K562 (cell line): ENCODE measurements around the gene MAGIX. TPM values are rescaled to one million over a fixed set of nuclear protein-coding genes. Genes with fewer than 3 reads are reported as not detected.

ENCODE experiments used
- ESRRA ChIP-seq: fragments of 450-650 bp; IDR thresholded peaks from 2 replicates; pipeline ENCODE4 v1.6.1; 2014; ENCODE audit warnings: low read depth, mild to moderate bottlenecking, moderate library complexity, borderline replicate concordance
- FOXA3 ChIP-seq, 2 experiments: fragments of 450-650 bp in 1 of 2; sonication (generic) in 1 of 2; formaldehyde crosslinking; IDR thresholded peaks in 1 of 2; conservative IDR thresholded peaks in 1 of 2; 2 replicates each; pipeline versions ENCODE4 v1.4.0 to v1.8.0; 2020 to 2022; ENCODE audit warnings: mild to moderate bottlenecking in 2 of 2, missing genetic modification reagents in 1 of 2
- IRF2 ChIP-seq: sonication (generic); formaldehyde crosslinking; IDR thresholded peaks from 2 replicates; pipeline ENCODE4 v1.8.1; 2022; ENCODE audit warnings: mild to moderate bottlenecking, missing genetic modification reagents
- KAT2B ChIP-seq: IDR thresholded peaks from one replicate; pipeline ENCODE4 v1.6.1; 2012; ENCODE audit warnings: low read depth, mild to moderate bottlenecking, control low read depth, inconsistent platforms, low read length, moderate library complexity
- KDM2B ChIP-seq: fragments of 250-450 bp; sonication (Bioruptor Pico); IDR thresholded peaks from 2 replicates; pipeline ENCODE4 v1.8.0; 2021; ENCODE audit warnings: mild to moderate bottlenecking, moderate library complexity
- NFATC3 ChIP-seq: fragments of 450-650 bp; IDR thresholded peaks from 2 replicates; pipeline ENCODE4 v1.6.1; 2017; ENCODE audit warnings: mild to moderate bottlenecking
- NFRKB ChIP-seq: fragments of 450-650 bp; IDR thresholded peaks from 2 replicates; pipeline ENCODE4 v1.6.1; 2016; ENCODE audit warnings: low read depth
- NR2C1 ChIP-seq, 2 experiments: fragments of 450-650 bp; IDR thresholded peaks; 2 replicates each; pipeline ENCODE4 v1.6.1; 2017; ENCODE audit warnings: mild to moderate bottlenecking in 2 of 2, antibody characterized with exemption in 1 of 2, inconsistent platforms in 1 of 2, missing compliant biosample characterization in 1 of 2, missing genetic modification characterization in 1 of 2
- POLR2H ChIP-seq: IDR thresholded peaks from 2 replicates; pipeline ENCODE4 v1.6.1; 2016; ENCODE audit warnings: missing genetic modification characterization, low read depth, mild to moderate bottlenecking, control low read depth, missing compliant biosample characterization, moderate library complexity
- SAP30 ChIP-seq: fragments of 200-600 bp; sonication (generic); IDR thresholded peaks from 2 replicates; pipeline ENCODE4 v1.6.1; 2012; ENCODE audit warnings: borderline replicate concordance, low read depth, mild to moderate bottlenecking, moderate library complexity, low read length, control low read depth, inconsistent platforms; ENCODE audit not compliant: insufficient read depth, poor library complexity, severe bottlenecking
- SMARCB1 ChIP-seq: IDR thresholded peaks from 2 replicates; pipeline ENCODE4 v1.6.1; 2011; ENCODE audit warnings: improper control_type of control experiment, low read depth; ENCODE audit not compliant: insufficient read length
- TAF15 ChIP-seq: fragments of 200-400 bp; formaldehyde crosslinking; IDR thresholded peaks from 2 replicates; pipeline ENCODE4 v1.6.1; 2017; ENCODE audit warnings: mild to moderate bottlenecking, low read depth, low read length, moderate library complexity
- TCF7L2 ChIP-seq: fragments of 150-350 bp; IDR thresholded peaks from 2 replicates; pipeline ENCODE4 v1.6.1; 2016; ENCODE audit warnings: low read depth, mild to moderate bottlenecking, low read length, moderate library complexity
- ZNF778 ChIP-seq: fragments of 450-650 bp; formaldehyde crosslinking; IDR thresholded peaks from 2 replicates; pipeline ENCODE4 v1.4.0; 2020; ENCODE audit warnings: mild to moderate bottlenecking, moderate library complexity
- ZZZ3 ChIP-seq: fragments of 450-650 bp; IDR thresholded peaks from 2 replicates; pipeline ENCODE4 v1.6.1; 2016; ENCODE audit warnings: antibody characterized with exemption, mild to moderate bottlenecking, moderate library complexity
- polyA plus RNA-seq, 8 experiments: library from polyadenylated mRNA; depleted of rRNA in 4 of 8; stranded (reverse) in 5 of 8; unstranded in 3 of 8; fragments of >200 nt; fragmentation: Nextera tagmentation in 2 of 8; fragmentation: Illumina TruSeq in 1 of 8; extraction: Ambion mirVana in 2 of 8; extraction: Trizol in 1 of 8; gene quantifications; 2 replicates each; pipeline versions ENCODE4 v1.2.1 to v1.2.3, GENCODE V29; 2011 to 2014; ENCODE audit warnings: inconsistent platforms in 1 of 8, missing spikeins in 1 of 8
- total RNA-seq, 7 experiments: library from RNA; depleted of rRNA in 6 of 7; stranded (reverse); fragments of >200 nt in 6 of 7; fragmentation: Illumina TruSeq in 2 of 7; extraction: Trizol in 2 of 7; gene quantifications; 2 replicates each; pipeline versions ENCODE4 v1.2.1 to v1.2.3, GENCODE V29; 2011 to 2021; ENCODE audit warnings: low replicate concordance in 1 of 7
- TF ChIP-seq, protein P1 (sequence below): fragments of 450-650 bp; formaldehyde crosslinking; IDR thresholded peaks from 2 replicates; pipeline ENCODE4 v1.4.0; 2020; ENCODE audit warnings: mild to moderate bottlenecking, moderate library complexity
- TF ChIP-seq, protein P2 (sequence below), 2 experiments: fragments of 250-450 bp in 1 of 2; fragments of 450-650 bp in 1 of 2; sonication (Bioruptor Pico) in 1 of 2; IDR thresholded peaks; 2 replicates each; pipeline versions ENCODE4 v1.6.1 to v1.8.0; 2016 to 2021; ENCODE audit warnings: mild to moderate bottlenecking in 2 of 2, moderate library complexity in 2 of 2, missing compliant biosample characterization in 1 of 2, missing genetic modification characterization in 1 of 2
- TF ChIP-seq, protein P3 (sequence below): fragments of 450-650 bp; IDR thresholded peaks from 2 replicates; pipeline ENCODE4 v1.7.0; 2016; ENCODE audit warnings: borderline replicate concordance

The MAGIX gene
- total and polyA plus RNA-seq, 9 of the 15 experiments (the other 6 are each of a cell fraction or from before 2014, with no cell fraction given), result 0.08 to 3.5 (median 0.47) TPM

DNA sequence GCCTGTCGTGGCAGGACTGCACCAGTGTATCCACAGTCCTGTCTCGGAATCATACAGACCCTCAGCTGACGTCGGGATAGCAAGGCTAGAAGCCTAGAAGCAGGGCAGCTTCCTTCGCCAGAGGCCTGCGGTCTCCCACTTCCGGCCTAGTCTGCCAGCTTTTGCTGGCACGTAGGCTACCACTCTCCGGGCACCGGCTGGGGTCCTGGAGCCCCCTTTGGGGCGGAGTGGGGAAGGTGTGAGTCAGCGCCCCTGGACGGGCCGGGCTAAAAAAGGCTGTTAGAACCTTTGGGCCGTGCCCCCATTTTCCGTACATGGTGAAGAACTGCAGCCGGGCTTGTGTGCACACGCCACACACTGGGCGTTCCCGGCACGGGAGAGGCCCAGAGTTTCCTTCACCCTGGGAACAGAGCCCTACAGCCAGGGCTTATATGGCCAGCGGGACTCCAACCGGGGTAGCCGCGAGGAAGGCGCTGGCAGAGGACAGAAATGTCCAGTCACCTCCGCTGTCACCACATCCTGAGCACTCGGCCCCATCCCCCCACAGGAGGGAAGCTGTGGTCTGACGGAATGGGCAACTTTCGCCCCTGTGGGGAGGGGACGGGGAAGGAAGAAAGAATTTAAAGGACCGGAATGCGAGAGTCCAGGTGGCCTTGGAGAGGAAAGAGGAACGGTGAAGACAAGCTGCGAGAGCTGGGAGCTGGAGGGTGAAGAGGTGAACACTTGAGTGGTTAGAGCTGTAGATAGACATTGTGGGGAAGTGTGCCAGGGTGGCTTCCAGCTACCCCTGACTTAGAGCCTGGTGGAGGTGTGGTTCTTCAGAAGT, 4.6 kb downstream of the MAGIX start (continued):
- TF ChIP-seq, protein P1, sequence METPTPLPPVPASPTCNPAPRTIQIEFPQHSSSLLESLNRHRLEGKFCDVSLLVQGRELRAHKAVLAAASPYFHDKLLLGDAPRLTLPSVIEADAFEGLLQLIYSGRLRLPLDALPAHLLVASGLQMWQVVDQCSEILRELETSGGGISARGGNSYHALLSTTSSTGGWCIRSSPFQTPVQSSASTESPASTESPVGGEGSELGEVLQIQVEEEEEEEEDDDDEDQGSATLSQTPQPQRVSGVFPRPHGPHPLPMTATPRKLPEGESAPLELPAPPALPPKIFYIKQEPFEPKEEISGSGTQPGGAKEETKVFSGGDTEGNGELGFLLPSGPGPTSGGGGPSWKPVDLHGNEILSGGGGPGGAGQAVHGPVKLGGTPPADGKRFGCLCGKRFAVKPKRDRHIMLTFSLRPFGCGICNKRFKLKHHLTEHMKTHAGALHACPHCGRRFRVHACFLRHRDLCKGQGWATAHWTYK, result peak; percentile 49
- TF ChIP-seq KDM2B (no peak), SAP30 (no peak), TAF15 (no peak), SMARCB1 (no peak), TCF7L2 (peak; percentile 34; the same call in 1 of the 2 replicates), IRF2 (CRISPR knock-in tag) (no peak), NFRKB (peak; percentile 71), ZZZ3 (no peak), NFATC3 (no peak), POLR2H (peak; percentile 63; the same call in 1 of the 2 replicates), NR2C1 (IDR thresholded peaks at IDR 0.05) (no peak), NR2C1 (tag; IDR thresholded peaks at IDR 0.05) (0 out of 2 replicates have a peak, but pooled peaks have one; percentile 22), KAT2B (no peak), FOXA3 (CRISPR knock-in tag; conservative IDR thresholded peaks at IDR 0.05 in 1 of 2, IDR thresholded peaks at IDR 0.05 in 1 of 2) (no peak), ESRRA (peak; percentile 79; the same call in 1 of the 2 replicates), ZNF778 (no peak)
- TF ChIP-seq, protein P2, sequence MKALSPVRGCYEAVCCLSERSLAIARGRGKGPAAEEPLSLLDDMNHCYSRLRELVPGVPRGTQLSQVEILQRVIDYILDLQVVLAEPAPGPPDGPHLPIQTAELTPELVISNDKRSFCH (CRISPR knock-in tag; IDR thresholded peaks at IDR 0.05), result no peak
- TF ChIP-seq, protein P2 (tag; IDR thresholded peaks at IDR 0.05), result 0 out of 2 replicates have a peak, but pooled peaks have one; percentile 54
- TF ChIP-seq, protein P3, sequence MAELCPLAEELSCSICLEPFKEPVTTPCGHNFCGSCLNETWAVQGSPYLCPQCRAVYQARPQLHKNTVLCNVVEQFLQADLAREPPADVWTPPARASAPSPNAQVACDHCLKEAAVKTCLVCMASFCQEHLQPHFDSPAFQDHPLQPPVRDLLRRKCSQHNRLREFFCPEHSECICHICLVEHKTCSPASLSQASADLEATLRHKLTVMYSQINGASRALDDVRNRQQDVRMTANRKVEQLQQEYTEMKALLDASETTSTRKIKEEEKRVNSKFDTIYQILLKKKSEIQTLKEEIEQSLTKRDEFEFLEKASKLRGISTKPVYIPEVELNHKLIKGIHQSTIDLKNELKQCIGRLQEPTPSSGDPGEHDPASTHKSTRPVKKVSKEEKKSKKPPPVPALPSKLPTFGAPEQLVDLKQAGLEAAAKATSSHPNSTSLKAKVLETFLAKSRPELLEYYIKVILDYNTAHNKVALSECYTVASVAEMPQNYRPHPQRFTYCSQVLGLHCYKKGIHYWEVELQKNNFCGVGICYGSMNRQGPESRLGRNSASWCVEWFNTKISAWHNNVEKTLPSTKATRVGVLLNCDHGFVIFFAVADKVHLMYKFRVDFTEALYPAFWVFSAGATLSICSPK, result no peak
